Left kidney (tissue), 8 donors: ENCODE measurements around the gene BMP8A. TPM values are rescaled to one million over a fixed set of nuclear protein-coding genes. Genes with fewer than 3 reads are reported as not detected.
A peak's percentile ranks its signal among the peaks of the same experiment; 100 is the strongest.
"Not testable (repeated sequence)": the region's sequence is repeated elsewhere in the genome, so short reads cannot be mapped to it uniquely, and the experiment has no call there.

ENCODE experiments used
- DNase-seq: peaks from one replicate; pipeline ENCODE4 v3.0.0-alpha.2; 2013
- long read RNA-seq, 8 donors: transcript quantifications; one replicate each; lab custom pipeline, GENCODE V29; 2026
- polyA plus RNA-seq: library from polyadenylated mRNA; unstranded; fragments of 120-200 nt; gene quantifications from one replicate; pipeline ENCODE4 v1.2.1, GENCODE V29; 2013; ENCODE audit not compliant: insufficient read length

BMP8A gene
- 0.53 TPM for polyA plus RNA-seq
- long read RNA-seq, donor 1, result 0 reads
- long read RNA-seq, donor 2, result 0 reads
- long read RNA-seq, donor 3, result 0 reads
- long read RNA-seq, donor 4, result 0 reads
- long read RNA-seq, donor 5, result 0 reads
- long read RNA-seq, donor 6, result 0 reads
- long read RNA-seq, donor 7, partial matches to known transcripts, result 11 of 11 reads
- long read RNA-seq, donor 7, other reads (novel, unspliced or antisense), result 0 of 11 reads
- long read RNA-seq, donor 8, result 0 reads

GRCh38 chr1:39491146-39491921 lies at the start of gene BMP8A:
BMP8A (plus strand) TSS chr1:39491636; CDS start chr1:39491992, 356 bp downstream.
- DNase-seq, result no peak

- DNase-seq, result no peak
Observed at GRCh38 chr1:39441797-39442196, 49.6 kb upstream of the BMP8A start.

- no peak for DNase-seq
Observed at GRCh38 chr1:39445573-39445972, 45.9 kb upstream of the BMP8A start.

- no peak for DNase-seq
Observed at GRCh38 chr1:39446986-39447567, 44.4 kb upstream of the BMP8A start.

- DNase-seq, result not testable (repeated sequence)
Observed at GRCh38 chr1:39450041-39450440, 41.4 kb upstream of the BMP8A start.

- no peak for DNase-seq
Observed at GRCh38 chr1:39450956-39451606, 40.4 kb upstream of the BMP8A start.

- DNase-seq, result no peak
Observed at GRCh38 chr1:39452081-39452480, 39.4 kb upstream of the BMP8A start.

GRCh38 chr1:39452540-39452939 lies 38.9 kb upstream of the BMP8A start:
- DNase-seq, result no peak

- no peak for DNase-seq
Observed at GRCh38 chr1:39453603-39454002, 37.8 kb upstream of the BMP8A start.

- no peak for DNase-seq
Observed at GRCh38 chr1:39458991-39459390, 32.4 kb upstream of the BMP8A start.

- DNase-seq, result no peak
Observed at GRCh38 chr1:39462074-39462473, 29.4 kb upstream of the BMP8A start.

GRCh38 chr1:39466413-39467107 lies 24.9 kb upstream of the BMP8A start:
- no peak for DNase-seq

- DNase-seq, result peak; percentile 35
Observed at GRCh38 chr1:39467108-39467720, 24.2 kb upstream of the BMP8A start.

GRCh38 chr1:39469150-39469549 lies 22.3 kb upstream of the BMP8A start:
- no peak for DNase-seq

- no peak for DNase-seq
Observed at GRCh38 chr1:39470040-39470439, 21.4 kb upstream of the BMP8A start.

GRCh38 chr1:39472826-39473225 lies 18.6 kb upstream of the BMP8A start:
- no peak for DNase-seq

- no peak for DNase-seq
Observed at GRCh38 chr1:39473324-39473723, 18.1 kb upstream of the BMP8A start.

GRCh38 chr1:39474810-39475209 lies 16.6 kb upstream of the BMP8A start:
- no peak for DNase-seq

GRCh38 chr1:39475551-39475950 lies 15.9 kb upstream of the BMP8A start:
- not testable (repeated sequence) for DNase-seq

GRCh38 chr1:39478126-39478915 lies 13.1 kb upstream of the BMP8A start:
- DNase-seq, result no peak

GRCh38 chr1:39481289-39481688 lies 10.1 kb upstream of the BMP8A start:
- no peak for DNase-seq
